ENCODE measurements around the gene CGB8.
"Not testable (repeated sequence)": the region's sequence is repeated elsewhere in the genome, so short reads cannot be mapped to it uniquely, and the experiment has no call there.

Gene CGB8

GRCh38 chr19:49049011-49049410, at the start of gene CGB8:
Gene CGB8, minus strand, starts transcription at chr19:49049111. Its CDS starts 372 bp downstream, at chr19:49048739.
- not testable (repeated sequence) for DNase-seq

- DNase-seq, result peak in 43 of 51 donors; percentile 5 to 77 (median 41)
Observed at GRCh38 chr19:49097453-49098288, 48.8 kb upstream of the CGB8 start.

GRCh38 chr19:49094505-49095482, 45.9 kb upstream of the CGB8 start:
- DNase-seq, result peak in 36 of 51 donors; percentile 5 to 75 (median 32)

DNA sequence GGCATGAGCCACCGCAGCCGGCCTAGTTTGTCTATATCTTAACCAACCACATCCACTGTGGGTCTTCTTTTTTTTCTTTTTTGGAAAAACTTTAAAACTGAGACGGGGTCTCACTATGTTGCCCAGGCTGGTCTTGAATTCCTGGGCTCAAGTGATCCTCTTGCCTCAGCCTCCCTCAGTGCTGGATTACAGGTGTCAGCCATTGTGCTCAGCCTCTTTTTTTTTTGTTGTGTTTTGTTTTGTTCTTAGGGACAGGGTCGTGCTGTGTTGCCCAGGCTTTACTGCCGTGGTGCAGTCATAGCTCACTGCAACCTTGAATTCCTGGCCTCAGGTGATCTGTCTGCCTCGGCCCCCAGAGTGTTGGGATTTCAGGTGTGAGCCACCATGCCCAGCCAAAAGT, 43.8 kb upstream of the CGB8 start:
- no peak for DNase-seq

- DNase-seq, result no peak
Observed at GRCh38 chr19:49091391-49092038, 42.6 kb upstream of the CGB8 start.

DNA sequence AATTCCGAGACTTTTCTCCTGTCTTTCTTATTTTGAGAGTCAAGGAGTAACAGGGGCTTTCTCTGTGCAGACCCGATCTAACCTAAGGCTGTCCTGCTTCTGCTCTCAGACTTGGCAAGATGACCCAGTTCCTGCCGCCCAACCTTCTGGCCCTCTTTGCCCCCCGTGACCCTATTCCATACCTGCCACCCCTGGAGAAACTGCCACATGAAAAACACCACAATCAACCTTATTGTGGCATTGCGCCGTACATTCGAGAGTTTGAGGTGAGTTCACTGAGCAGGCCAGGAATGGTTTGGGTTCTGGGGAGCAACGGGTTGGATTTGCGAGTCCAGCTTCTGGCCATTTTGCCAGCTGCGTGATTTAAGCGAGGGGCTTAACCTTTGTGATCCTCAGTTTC, 37.4 kb upstream of the CGB8 start:
- no peak for DNase-seq

DNA sequence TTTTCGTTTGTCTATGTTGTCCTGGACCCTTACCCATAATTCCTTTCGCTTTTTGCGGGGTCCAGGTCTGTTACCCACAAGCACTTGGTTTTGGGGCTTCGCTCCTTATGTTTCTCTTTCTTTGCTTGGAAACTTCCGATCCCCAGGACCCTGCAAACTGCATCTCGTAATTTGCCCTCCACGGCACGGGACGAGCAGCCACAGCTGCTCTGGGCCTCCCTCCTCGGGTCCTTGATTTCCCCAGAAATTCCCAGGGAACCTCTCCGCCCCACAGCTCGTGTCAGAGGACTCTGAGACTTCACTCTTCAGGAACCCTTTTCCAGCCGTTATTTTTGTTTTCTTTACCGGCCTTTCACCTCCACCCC, 36.9 kb upstream of the CGB8 start:
- no peak for DNase-seq

GRCh38 chr19:49085020-49085867, 36.3 kb upstream of the CGB8 start, which contains the start of gene SNRNP70:
Gene SNRNP70, plus strand, starts transcription at chr19:49085451. Its CDS starts 964 bp downstream, at chr19:49086415.
- peak; percentile 86 to 100 (median 97) for DNase-seq

DNA sequence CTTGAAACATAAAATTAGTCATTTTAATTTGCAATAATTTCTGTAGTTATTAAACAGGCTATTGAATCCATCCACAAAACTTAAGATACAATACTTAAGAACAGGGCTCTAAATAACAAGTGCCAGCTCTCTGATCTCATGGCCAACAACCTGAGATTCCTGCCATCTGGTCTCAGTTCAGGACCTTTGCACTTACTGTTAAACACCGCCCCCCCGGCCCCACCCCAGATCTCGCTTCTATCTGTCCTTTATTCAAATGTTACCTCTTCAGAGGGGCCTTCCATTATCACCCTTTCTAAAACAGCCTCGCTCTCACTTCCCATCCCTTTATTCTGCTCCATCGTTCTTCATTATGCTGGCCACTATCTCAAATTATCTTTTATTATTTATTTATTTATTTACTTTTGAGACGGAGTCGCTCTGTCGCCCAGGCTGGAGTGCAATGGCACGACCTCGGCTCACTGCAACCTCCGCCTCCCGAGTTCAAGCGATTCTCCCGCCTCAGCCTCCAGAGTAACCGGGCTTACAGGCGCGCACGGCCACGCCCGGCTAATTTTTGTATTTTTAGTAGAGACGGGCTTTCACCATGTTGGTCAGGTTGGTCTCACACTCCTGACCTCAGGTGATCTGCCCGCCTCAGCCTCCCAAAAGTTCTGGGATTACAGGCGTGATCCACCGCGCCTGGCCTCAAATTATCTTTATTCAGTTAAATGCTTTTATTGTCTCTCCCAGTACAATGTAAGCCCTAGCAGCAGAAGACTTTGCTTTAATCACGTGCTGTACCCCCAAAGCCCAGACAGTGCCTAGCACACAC, 35.5 kb upstream of the CGB8 start:
- peak in 1 of 51 donors; percentile 17 for DNase-seq

DNA sequence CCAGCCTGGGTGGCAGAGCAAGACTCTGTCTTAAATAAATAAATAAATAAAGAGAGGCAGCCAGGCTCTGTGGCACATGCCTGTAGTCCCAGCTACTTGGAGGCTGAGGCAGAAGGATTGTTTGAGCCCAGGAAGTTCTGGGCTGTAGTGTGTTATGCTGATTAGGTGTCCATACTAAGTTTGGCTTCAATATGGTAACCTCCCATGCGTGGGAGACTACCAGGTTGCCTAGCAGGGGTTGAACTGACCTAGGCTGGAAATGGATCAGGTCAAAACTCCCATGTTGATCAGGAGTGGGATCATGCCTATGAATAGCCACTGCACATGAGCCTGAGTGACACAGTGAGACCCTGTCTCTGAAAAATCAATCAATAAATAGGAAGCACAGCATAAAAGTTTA, 32.4 kb upstream of the CGB8 start:
- DNase-seq, result no peak

GRCh38 chr19:49080392-49080791, 31.5 kb upstream of the CGB8 start:
- no peak for DNase-seq

DNA sequence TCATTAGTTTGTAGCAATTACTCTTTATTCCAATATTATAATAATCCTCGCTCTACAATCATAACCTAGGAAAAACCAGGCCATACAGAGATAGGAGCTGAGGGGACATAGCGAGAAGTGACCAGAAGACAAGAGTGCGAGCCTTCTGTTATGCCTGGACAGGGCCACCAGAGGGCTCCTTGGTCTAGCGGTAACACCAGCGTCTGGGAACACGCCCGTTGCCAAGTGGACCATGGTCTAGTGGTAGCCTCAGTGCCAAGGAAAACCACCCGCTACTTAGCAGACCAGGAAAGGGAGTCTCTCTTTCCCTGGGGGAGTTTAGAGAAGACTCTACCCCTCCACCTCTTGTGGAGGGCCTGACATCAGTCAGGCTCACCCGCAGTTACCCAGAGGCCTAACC, 26.0 kb upstream of the CGB8 start:
- DNase-seq, result peak in 35 of 51 donors; percentile 1 to 74 (median 29)

DNA sequence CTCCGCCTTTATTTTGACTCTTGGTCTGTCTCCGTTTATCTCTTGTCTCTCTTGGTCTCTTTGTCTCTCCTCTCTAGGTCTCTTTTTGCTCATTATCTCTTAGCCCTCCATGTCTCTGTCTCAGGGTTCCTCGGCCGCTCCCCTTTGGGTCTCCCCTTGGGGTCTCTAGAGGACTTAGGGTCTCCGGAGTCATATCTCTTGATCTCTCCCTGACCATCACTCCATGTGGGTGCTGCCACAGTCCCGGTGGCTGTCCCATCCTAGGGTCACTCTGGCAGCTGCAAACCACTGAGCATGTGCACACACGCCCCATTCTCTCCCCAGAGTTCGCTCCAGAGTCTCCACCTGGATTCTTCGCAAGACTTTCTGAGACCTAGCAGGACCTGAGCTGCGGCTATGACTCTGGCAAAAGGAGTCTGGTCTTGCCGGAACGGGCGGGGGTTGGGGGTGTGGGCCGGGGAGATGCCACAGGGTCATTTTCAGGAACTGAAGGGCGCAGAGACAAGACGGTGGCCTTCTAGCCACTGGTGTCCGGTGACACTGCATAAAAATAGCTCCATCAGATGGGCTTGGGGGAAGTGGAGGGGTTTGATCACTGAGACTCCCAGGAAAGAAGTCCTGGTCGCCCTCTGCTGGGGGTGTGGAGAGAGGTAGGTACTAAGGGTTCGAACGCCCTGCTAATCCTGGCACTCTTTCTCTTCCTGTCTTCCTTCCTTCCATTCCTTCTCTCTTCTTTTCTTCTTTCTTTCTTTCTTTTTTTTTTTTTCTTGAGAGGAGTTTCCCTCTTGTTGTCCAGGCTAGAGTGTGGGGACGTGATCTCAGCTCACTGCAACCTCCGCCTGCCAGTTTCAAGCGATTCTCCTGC, 24.8 kb upstream of the CGB8 start:
- DNase-seq, result no peak

- DNase-seq, result no peak
Observed at GRCh38 chr19:49071860-49072547, 23.1 kb upstream of the CGB8 start.

GRCh38 chr19:49070416-49070815, 21.5 kb upstream of the CGB8 start:
- DNase-seq, result no peak

- no peak for DNase-seq
Observed at GRCh38 chr19:49069026-49069425, 20.1 kb upstream of the CGB8 start.

DNA sequence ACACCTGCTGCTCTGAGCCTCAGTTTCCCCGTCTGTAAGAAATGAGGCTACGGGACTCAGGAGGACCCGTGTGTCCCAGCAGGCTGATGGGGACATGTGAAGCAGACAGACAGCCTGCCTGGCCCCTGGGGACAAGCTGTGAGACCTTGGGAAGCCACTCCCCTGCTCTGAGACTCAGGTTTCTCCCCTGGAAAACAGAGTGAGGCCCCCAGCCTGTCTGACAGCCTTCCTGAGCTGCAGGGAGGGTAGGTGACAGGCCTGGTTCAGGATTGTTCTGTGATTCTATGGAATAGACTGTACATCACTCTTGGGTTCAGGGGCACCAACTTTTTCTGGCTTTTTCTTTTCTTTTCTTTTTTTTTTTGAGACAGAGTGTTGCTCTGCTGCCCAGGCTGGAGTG, 18.6 kb upstream of the CGB8 start:
- DNase-seq, result no peak

DNA sequence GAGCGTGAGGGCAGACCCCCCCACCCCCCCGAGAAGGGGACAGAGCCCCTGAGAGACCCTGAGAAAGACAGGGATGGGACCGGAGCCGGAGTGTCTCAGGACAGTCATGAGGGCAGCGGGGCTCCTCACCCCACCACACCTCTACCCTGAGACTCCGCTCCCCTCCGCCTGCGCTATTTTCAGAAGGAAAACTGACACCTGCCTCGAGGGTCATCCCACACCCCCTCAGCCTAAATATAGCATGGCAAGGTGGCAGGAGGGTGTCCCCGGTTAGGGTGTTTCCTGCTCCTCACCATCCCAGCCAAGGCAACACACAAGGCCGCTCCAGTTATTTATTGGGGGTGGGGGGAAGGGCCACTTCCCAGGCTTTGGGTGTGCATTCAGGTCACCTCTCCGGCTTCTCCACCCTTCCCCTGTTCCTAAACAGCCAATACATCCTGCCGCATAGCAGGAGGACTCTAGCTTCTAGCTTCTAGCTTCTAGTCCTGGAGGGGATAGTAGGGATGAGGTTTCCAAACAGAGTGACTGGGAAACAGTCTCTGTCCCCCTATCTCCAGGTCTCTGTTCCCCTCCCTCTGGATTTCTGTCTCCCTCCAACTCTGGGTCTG, 17.1 kb upstream of the CGB8 start:
- DNase-seq, result no peak
